ENCODE measurements around the gene PTPRJ.

DNA sequence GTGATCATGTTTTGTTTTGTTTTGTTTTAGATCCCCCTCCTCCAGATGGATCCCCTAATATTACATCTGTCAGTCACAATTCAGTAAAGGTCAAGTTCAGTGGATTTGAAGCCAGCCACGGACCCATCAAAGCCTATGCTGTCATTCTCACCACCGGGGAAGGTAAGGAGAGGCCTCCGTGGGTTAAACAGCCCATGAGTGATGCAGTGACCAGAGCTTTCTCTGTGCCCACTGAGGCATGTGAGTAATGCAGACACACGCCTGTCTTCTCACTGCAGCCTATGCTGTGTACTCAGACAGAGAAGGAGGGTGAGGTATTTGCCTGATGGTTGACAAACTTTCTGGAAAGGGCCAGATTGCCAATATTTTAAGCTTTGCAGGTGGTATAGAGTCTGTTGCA lies 162.5 kb downstream of the PTPRJ start:
- TF ChIP-seq, protein P1, sequence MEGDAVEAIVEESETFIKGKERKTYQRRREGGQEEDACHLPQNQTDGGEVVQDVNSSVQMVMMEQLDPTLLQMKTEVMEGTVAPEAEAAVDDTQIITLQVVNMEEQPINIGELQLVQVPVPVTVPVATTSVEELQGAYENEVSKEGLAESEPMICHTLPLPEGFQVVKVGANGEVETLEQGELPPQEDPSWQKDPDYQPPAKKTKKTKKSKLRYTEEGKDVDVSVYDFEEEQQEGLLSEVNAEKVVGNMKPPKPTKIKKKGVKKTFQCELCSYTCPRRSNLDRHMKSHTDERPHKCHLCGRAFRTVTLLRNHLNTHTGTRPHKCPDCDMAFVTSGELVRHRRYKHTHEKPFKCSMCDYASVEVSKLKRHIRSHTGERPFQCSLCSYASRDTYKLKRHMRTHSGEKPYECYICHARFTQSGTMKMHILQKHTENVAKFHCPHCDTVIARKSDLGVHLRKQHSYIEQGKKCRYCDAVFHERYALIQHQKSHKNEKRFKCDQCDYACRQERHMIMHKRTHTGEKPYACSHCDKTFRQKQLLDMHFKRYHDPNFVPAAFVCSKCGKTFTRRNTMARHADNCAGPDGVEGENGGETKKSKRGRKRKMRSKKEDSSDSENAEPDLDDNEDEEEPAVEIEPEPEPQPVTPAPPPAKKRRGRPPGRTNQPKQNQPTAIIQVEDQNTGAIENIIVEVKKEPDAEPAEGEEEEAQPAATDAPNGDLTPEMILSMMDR (conservative IDR thresholded peaks at IDR 0.05 in 1 of 2, IDR thresholded peaks at IDR 0.05 in 1 of 2; ENCODE audit: low read depth in 1 of 2, low read length in 2 of 2) = no peak
- no peak for TF ChIP-seq EZH2 (IDR thresholded peaks at IDR 0.05; ENCODE audit: low read length, missing control alignments)
